Measurements from ENCODE around the gene TTLL1. TPM values are rescaled to one million over a fixed set of nuclear protein-coding genes. Genes with fewer than 3 reads are reported as not detected.

Gene TTLL1
- total and polyA plus RNA-seq, 4 donors = 21.6 to 33.6 (median 29.4) TPM

GRCh38 chr22:43044290-43044712 lies 44.9 kb downstream of the TTLL1 start:
- Histone ChIP-seq H3K27me3 (ENCODE audit: control insufficient read depth, insufficient read depth, low read length) (no peaks in the 10 kb centered on the region), H3K4me1 (ENCODE audit: control insufficient read depth, insufficient read depth, low read length) (peaks cover 13% of the 10 kb centered on the region), H3K9me3 (ENCODE audit: control insufficient read depth, insufficient read depth, low read length) (no peaks in the 10 kb centered on the region), H3K36me3 (ENCODE audit: control insufficient read depth, insufficient read depth, low read length) (peaks cover 68% of the 10 kb centered on the region), H3K4me3 (ENCODE audit: low read depth, low read length) (no peak overlapping the region), H3K27ac (ENCODE audit: low read depth, low read length) (no peak overlapping the region)
- no peak for DNase-seq (ENCODE audit: low read depth in 4 of 6, low spot score in 6 of 6)
- 83% methylated on average over 7 of the region's 10 CpGs for WGBS (ENCODE audit: insufficient coverage)

- 22% methylated on average over 20 of the region's 20 CpGs for WGBS (ENCODE audit: insufficient coverage)
- Histone ChIP-seq H3K9me3 (ENCODE audit: control insufficient read depth, insufficient read depth, low read length) (no peaks in the 10 kb centered on the region), H3K27me3 (ENCODE audit: control insufficient read depth, insufficient read depth, low read length) (no peaks in the 10 kb centered on the region), H3K27ac (ENCODE audit: low read depth, low read length) (peak overlapping the region; percentile 16), H3K36me3 (ENCODE audit: control insufficient read depth, insufficient read depth, low read length) (peaks cover 58% of the 10 kb centered on the region), H3K4me3 (ENCODE audit: low read depth, low read length) (no peak overlapping the region), H3K4me1 (ENCODE audit: control insufficient read depth, insufficient read depth, low read length) (peaks cover 13% of the 10 kb centered on the region)
- DNase-seq (ENCODE audit: low read depth in 4 of 6, low spot score in 6 of 6) = peak in 3 of 6 donors; percentile 12 to 80 (median 66)
Measured at GRCh38 chr22:43042101-43042780, 47.0 kb downstream of the TTLL1 start.

GRCh38 chr22:43039800-43040199 lies 49.4 kb downstream of the TTLL1 start:
- H3K36me3 ChIP-seq (ENCODE audit: control insufficient read depth, insufficient read depth, low read length) = peaks cover 49% of the 10 kb centered on the region
- no peak overlapping the region for H3K27ac ChIP-seq (ENCODE audit: low read depth, low read length)
- H3K27me3 ChIP-seq (ENCODE audit: control insufficient read depth, insufficient read depth, low read length) = no peaks in the 10 kb centered on the region
- peaks cover 20% of the 10 kb centered on the region for H3K4me1 ChIP-seq (ENCODE audit: control insufficient read depth, insufficient read depth, low read length)
- 94% methylated on average over 11 of the region's 13 CpGs for WGBS (ENCODE audit: insufficient coverage)
- no peaks in the 10 kb centered on the region for H3K9me3 ChIP-seq (ENCODE audit: control insufficient read depth, insufficient read depth, low read length)
- DNase-seq (ENCODE audit: low read depth in 4 of 6, low spot score in 6 of 6) = no peak
- no peak overlapping the region for H3K4me3 ChIP-seq (ENCODE audit: low read depth, low read length)

GRCh38 chr22:43038325-43038724 lies 50.9 kb downstream of the TTLL1 start:
- no peak overlapping the region for H3K4me3 ChIP-seq (ENCODE audit: low read depth, low read length)
- no peaks in the 10 kb centered on the region for H3K27me3 ChIP-seq (ENCODE audit: control insufficient read depth, insufficient read depth, low read length)
- no peak for DNase-seq (ENCODE audit: low read depth in 4 of 6, low spot score in 6 of 6)
- H3K9me3 ChIP-seq (ENCODE audit: control insufficient read depth, insufficient read depth, low read length) = no peaks in the 10 kb centered on the region
- H3K27ac ChIP-seq (ENCODE audit: low read depth, low read length) = no peak overlapping the region
- H3K4me1 ChIP-seq (ENCODE audit: control insufficient read depth, insufficient read depth, low read length) = peaks cover 20% of the 10 kb centered on the region
- 91% methylated on average over 14 of the region's 15 CpGs for WGBS (ENCODE audit: insufficient coverage)
- peaks cover 34% of the 10 kb centered on the region for H3K36me3 ChIP-seq (ENCODE audit: control insufficient read depth, insufficient read depth, low read length)

GRCh38 chr22:43036282-43036829 lies 52.8 kb downstream of the TTLL1 start:
- no peaks in the 10 kb centered on the region for H3K27me3 ChIP-seq (ENCODE audit: control insufficient read depth, insufficient read depth, low read length)
- H3K27ac ChIP-seq (ENCODE audit: low read depth, low read length) = no peak overlapping the region
- peaks cover 28% of the 10 kb centered on the region for H3K36me3 ChIP-seq (ENCODE audit: control insufficient read depth, insufficient read depth, low read length)
- no peaks in the 10 kb centered on the region for H3K9me3 ChIP-seq (ENCODE audit: control insufficient read depth, insufficient read depth, low read length)
- H3K4me3 ChIP-seq (ENCODE audit: low read depth, low read length) = no peak overlapping the region
- DNase-seq (ENCODE audit: low read depth in 4 of 6, low spot score in 6 of 6) = peak in 1 of 6 donors; percentile 52
- WGBS (ENCODE audit: insufficient coverage) = 66% methylated on average over 14 of the region's 19 CpGs
- H3K4me1 ChIP-seq (ENCODE audit: control insufficient read depth, insufficient read depth, low read length) = peaks cover 7% of the 10 kb centered on the region

- DNase-seq (ENCODE audit: low read depth in 4 of 6, low spot score in 6 of 6) = no peak
- WGBS (ENCODE audit: insufficient coverage) = 75% methylated on average over 9 of the region's 9 CpGs
- Histone ChIP-seq H3K27ac (ENCODE audit: low read depth, low read length) (no peak overlapping the region), H3K4me1 (ENCODE audit: control insufficient read depth, insufficient read depth, low read length) (peaks cover 7% of the 10 kb centered on the region), H3K9me3 (ENCODE audit: control insufficient read depth, insufficient read depth, low read length) (no peaks in the 10 kb centered on the region), H3K27me3 (ENCODE audit: control insufficient read depth, insufficient read depth, low read length) (no peaks in the 10 kb centered on the region), H3K4me3 (ENCODE audit: low read depth, low read length) (no peak overlapping the region), H3K36me3 (ENCODE audit: control insufficient read depth, insufficient read depth, low read length) (peaks cover 26% of the 10 kb centered on the region)
Measured at GRCh38 chr22:43035250-43035649, 53.9 kb downstream of the TTLL1 start.

DNA sequence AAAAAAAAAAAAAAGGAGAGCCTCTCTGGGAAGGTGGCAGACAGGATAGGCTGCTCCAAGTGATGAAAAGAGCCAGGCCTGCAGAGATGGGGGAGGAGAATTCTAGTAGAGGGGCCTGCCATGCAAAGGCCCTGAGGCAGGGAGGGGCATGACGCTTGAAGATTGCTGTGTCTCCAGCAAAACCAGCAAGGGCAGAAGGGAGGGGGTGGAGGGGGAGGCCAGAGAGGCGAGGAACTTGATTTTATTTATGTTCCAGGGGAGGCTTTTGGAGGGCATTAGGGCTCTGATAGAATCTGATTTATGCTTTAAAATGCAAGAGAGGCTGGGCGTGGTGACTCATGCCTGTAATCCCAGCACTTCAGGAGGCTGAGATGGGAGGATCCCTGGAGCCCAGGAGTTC lies 57.6 kb downstream of the TTLL1 start:
- Histone ChIP-seq H3K36me3 (ENCODE audit: control insufficient read depth, insufficient read depth, low read length) (peaks cover 19% of the 10 kb centered on the region), H3K27me3 (ENCODE audit: control insufficient read depth, insufficient read depth, low read length) (no peaks in the 10 kb centered on the region), H3K4me3 (ENCODE audit: low read depth, low read length) (no peak overlapping the region), H3K27ac (ENCODE audit: low read depth, low read length) (no peak overlapping the region), H3K9me3 (ENCODE audit: control insufficient read depth, insufficient read depth, low read length) (no peaks in the 10 kb centered on the region), H3K4me1 (ENCODE audit: control insufficient read depth, insufficient read depth, low read length) (peaks cover 6% of the 10 kb centered on the region)
- 86% methylated on average over 2 of the region's 3 CpGs for WGBS (ENCODE audit: insufficient coverage)
- DNase-seq (ENCODE audit: low read depth in 4 of 6, low spot score in 6 of 6) = no peak

DNA sequence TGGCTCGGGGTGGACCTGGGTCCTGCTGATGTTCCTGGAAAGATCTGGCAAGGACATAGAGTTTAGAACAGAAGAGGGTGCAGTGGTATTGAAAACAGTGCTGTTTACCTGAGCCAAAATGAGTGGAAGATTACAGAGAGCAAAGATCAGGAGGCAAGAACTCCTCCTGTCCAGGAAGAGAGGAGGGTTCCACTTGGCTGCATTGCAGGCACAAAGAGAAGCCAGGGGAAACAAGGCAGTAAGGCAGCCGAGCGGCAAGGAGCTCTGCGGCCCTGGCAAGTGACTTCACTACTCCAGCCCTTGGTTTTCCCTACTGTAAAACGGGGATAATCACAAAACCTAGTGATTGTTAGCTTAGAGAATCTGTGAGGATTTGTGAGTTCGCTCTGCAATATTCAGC lies 70.6 kb downstream of the TTLL1 start:
- H3K4me3 ChIP-seq (ENCODE audit: low read depth, low read length) = no peak overlapping the region

GRCh38 chr22:43017525-43018460 lies 71.4 kb downstream of the TTLL1 start:
- Histone ChIP-seq H3K27ac (ENCODE audit: low read depth, low read length) (no peak overlapping the region), H3K4me3 (ENCODE audit: low read depth, low read length) (no peak overlapping the region), H3K36me3 (ENCODE audit: control insufficient read depth, insufficient read depth, low read length) (no peaks in the 10 kb centered on the region), H3K4me1 (ENCODE audit: control insufficient read depth, insufficient read depth, low read length) (peaks cover 19% of the 10 kb centered on the region), H3K9me3 (ENCODE audit: control insufficient read depth, insufficient read depth, low read length) (no peaks in the 10 kb centered on the region), H3K27me3 (ENCODE audit: control insufficient read depth, insufficient read depth, low read length) (no peaks in the 10 kb centered on the region)
- DNase-seq (ENCODE audit: low read depth in 4 of 6, low spot score in 6 of 6) = no peak
- 80% methylated on average over 10 of the region's 10 CpGs for WGBS (ENCODE audit: insufficient coverage)

More for the DNA sequence above, 70.6 kb downstream of the TTLL1 start:
- DNase-seq (ENCODE audit: low read depth in 4 of 6, low spot score in 6 of 6) = no peak
- Histone ChIP-seq H3K27ac (ENCODE audit: low read depth, low read length) (no peak overlapping the region), H3K4me1 (ENCODE audit: control insufficient read depth, insufficient read depth, low read length) (peaks cover 12% of the 10 kb centered on the region), H3K36me3 (ENCODE audit: control insufficient read depth, insufficient read depth, low read length) (peaks cover 3% of the 10 kb centered on the region), H3K9me3 (ENCODE audit: control insufficient read depth, insufficient read depth, low read length) (no peaks in the 10 kb centered on the region), H3K27me3 (ENCODE audit: control insufficient read depth, insufficient read depth, low read length) (no peaks in the 10 kb centered on the region)
- 87% methylated on average over 4 of the region's 6 CpGs for WGBS (ENCODE audit: insufficient coverage)
